H1 (cell line): ENCODE results near the gene AFF1. TPM values are rescaled to one million over a fixed set of nuclear protein-coding genes. Genes with fewer than 3 reads are reported as not detected.

Source experiments
- ATF2 ChIP-seq: IDR thresholded peaks from 2 replicates; pipeline ENCODE4 v1.6.1; 2012; ENCODE audit warnings: low read length, inconsistent platforms
- CEBPB ChIP-seq: IDR thresholded peaks from 2 replicates; pipeline ENCODE4 v1.6.1; 2012; ENCODE audit warnings: low read depth, low read length
- CREB1 ChIP-seq: IDR thresholded peaks from 2 replicates; pipeline ENCODE4 v1.6.1; 2012; ENCODE audit warnings: inconsistent platforms
- HDAC2 ChIP-seq, 2 experiments: fragments of 300-600 bp in 1 of 2; sonication (generic) in 1 of 2; IDR thresholded peaks; 2 replicates each; pipeline ENCODE4 v1.6.1; 2011 to 2012; ENCODE audit warnings: low read depth in 2 of 2, low read length in 2 of 2, mild to moderate bottlenecking in 2 of 2, moderate library complexity in 2 of 2, borderline replicate concordance in 1 of 2, inconsistent platforms in 1 of 2
- MAX ChIP-seq: IDR thresholded peaks from 2 replicates; pipeline ENCODE4 v1.6.1; 2012; ENCODE audit warnings: inconsistent platforms
- PHF8 ChIP-seq: fragments of 200-600 bp; sonication (generic); conservative IDR thresholded peaks from 2 replicates; pipeline ENCODE4 v1.7.1; 2012; ENCODE audit warnings: low read depth, mild to moderate bottlenecking, inconsistent platforms, low read length, moderate library complexity
- POLR2AphosphoS5 ChIP-seq: IDR thresholded peaks from 2 replicates; pipeline ENCODE4 v1.6.1; 2011; ENCODE audit warnings: low read depth, low read length
- SAP30 ChIP-seq: fragments of 300-600 bp; sonication (generic); IDR thresholded peaks from 2 replicates; pipeline ENCODE4 v1.7.1; 2012; ENCODE audit warnings: low read length, moderate library complexity, mild to moderate bottlenecking, inconsistent platforms; ENCODE audit not compliant: insufficient read depth, insufficient replicate concordance
- SIRT6 ChIP-seq: IDR thresholded peaks from one replicate; pipeline ENCODE4 v1.7.1; 2012; ENCODE audit warnings: low read length, inconsistent platforms
- polyA plus RNA-seq, 7 experiments: library from polyadenylated mRNA; depleted of rRNA in 3 of 7; stranded (reverse) in 5 of 7; unstranded in 2 of 7; fragments of >200 nt in 5 of 7; fragments of 200-250 nt in 2 of 7; gene quantifications; 1 replicate in 5 of 7; 2 replicates in 1 of 7; 4 replicates in 1 of 7; pipeline versions ENCODE4 v1.2.1 to v1.2.3, GENCODE V29; 2011 to 2013; ENCODE audit warnings: missing spikeins in 2 of 7, mixed read lengths in 2 of 7
- total RNA-seq: library from RNA; stranded (reverse); fragmentation: NEBNext Ultra II Directional; extraction: Animal tissue kit (Norgen Biotek cat#: 25700); gene quantifications from 2 replicates; pipeline ENCODE4 v1.2.1, GENCODE V29; 2021

Gene AFF1
- total and polyA plus RNA-seq, 2 of the 8 experiments (the other 6 are each of a cell fraction or from before 2014, with no cell fraction given), result 14.8 to 85.5 TPM

GRCh38 chr4:86960557-86960961 is 25.7 kb downstream of the AFF1 start (continued):
- TF ChIP-seq CEBPB (no peak), MAX (no peak), PHF8 (no peak), HDAC2 (IDR thresholded peaks at IDR 0.05; ENCODE audit: borderline replicate concordance in 1 of 2, low read depth in 2 of 2, low read length in 2 of 2) (no peak), POLR2AphosphoS5 (no peak), CREB1 (no peak), SAP30 (no peak), ATF2 (no peak), SIRT6 (no peak)
